ENCODE results near the gene PRSS50. TPM values are rescaled to one million over a fixed set of nuclear protein-coding genes. Genes with fewer than 3 reads are reported as not detected.

Gene PRSS50
- total and polyA plus RNA-seq, 10 donors, result 0.14 to 0.34 TPM; not detected in 8

DNA sequence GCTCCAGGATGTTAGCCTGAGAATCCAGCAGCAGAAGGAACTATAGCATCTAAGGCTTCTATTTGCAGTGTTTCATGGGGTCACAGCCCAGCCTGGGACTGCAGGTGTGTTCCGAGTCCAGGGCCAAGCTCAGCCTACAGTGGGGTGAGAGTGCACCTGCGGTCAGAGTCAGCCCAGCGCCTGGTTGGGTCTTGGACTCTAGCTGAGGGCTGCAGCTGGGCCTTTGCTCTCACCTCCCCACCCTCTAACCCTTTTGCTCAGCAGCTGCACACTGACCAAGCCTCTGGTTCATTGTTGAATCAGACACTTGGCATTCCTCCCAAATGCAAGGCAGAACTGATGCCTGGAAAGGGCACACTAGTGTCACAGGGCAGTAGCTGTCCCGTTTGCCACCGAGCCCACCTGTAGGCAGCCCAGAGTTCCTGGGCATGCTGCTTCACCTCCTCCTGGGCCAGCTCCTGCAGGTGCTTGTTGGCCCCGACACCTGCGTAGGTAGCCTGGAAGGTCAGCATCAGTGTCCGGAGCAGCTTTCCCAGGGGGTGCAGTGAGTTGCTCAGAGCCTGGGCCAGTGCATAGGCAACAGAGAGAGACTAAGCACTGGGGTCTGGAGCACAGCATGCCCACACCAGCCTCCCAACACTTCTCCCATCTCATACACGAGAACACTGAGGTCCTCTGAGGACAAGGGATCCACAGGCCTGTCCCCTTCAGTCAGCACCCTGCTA, 41.7 kb downstream of the PRSS50 start:
- peak; percentile 56 for DNase-seq
- H3K27me3 ChIP-seq (replicated peaks in 1 of 7), result no peaks in the 10 kb centered on the region
- peaks cover 0 to 55% (median 8%) of the 10 kb centered on the region in 6 donors for H3K36me3 ChIP-seq
- H3K4me3 ChIP-seq, result peak overlapping the region in 5 of 8 donors; percentile 11 to 46 (median 17)
- peaks cover 0 to 15% (median 0%) of the 10 kb centered on the region in 6 donors for H3K4me1 ChIP-seq
- no peaks in the 10 kb centered on the region for H3K9me3 ChIP-seq
- intact Hi-C loops (cut with DNase I; ENCODE audit: low total_unique reads), result no loop called here
- TF ChIP-seq POLR2AphosphoS5 (IDR thresholded peaks at IDR 0.05), result no peak
- TF ChIP-seq, protein P1, sequence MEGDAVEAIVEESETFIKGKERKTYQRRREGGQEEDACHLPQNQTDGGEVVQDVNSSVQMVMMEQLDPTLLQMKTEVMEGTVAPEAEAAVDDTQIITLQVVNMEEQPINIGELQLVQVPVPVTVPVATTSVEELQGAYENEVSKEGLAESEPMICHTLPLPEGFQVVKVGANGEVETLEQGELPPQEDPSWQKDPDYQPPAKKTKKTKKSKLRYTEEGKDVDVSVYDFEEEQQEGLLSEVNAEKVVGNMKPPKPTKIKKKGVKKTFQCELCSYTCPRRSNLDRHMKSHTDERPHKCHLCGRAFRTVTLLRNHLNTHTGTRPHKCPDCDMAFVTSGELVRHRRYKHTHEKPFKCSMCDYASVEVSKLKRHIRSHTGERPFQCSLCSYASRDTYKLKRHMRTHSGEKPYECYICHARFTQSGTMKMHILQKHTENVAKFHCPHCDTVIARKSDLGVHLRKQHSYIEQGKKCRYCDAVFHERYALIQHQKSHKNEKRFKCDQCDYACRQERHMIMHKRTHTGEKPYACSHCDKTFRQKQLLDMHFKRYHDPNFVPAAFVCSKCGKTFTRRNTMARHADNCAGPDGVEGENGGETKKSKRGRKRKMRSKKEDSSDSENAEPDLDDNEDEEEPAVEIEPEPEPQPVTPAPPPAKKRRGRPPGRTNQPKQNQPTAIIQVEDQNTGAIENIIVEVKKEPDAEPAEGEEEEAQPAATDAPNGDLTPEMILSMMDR (IDR thresholded peaks at IDR 0.05 in 8 of 11, conservative IDR thresholded peaks at IDR 0.05 in 3 of 11), result no peak
- TF ChIP-seq POLR2A (IDR thresholded peaks at IDR 0.05), result no peak
- H3K27ac ChIP-seq, result peak overlapping the region in 1 of 8 donors; percentile 69
- WGBS, 5 donors, result 74 to 87% (median 85%) methylated on average over 2 to 9 of the region's 9 CpGs

DNA sequence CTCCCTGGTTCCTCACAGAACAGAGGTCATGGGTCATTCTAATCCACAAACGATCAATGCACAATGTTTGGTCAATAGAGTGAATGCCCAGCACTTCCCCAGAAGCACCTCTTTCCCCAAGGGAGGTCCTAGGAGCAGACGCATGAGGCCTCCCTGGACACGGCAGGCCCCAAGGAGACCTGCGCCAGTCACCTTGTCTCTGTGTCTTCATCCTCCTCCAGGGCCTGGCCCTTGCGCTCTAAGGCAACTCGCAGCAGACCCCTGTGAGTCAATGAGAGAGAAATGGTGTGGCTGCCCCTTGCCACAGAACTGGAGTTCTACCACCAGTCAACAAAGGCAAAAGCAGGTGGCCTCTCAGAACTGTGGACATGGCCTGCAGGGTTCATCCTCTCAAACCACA, 42.2 kb downstream of the PRSS50 start:
- H3K36me3 ChIP-seq, result peaks cover 0 to 54% (median 8%) of the 10 kb centered on the region in 6 donors
- H3K4me1 ChIP-seq, result peaks cover 0 to 15% (median 0%) of the 10 kb centered on the region in 6 donors
- peak; percentile 34 for DNase-seq
- H3K27ac ChIP-seq, result no peak overlapping the region
- TF ChIP-seq, protein P1 (IDR thresholded peaks at IDR 0.05 in 8 of 11, conservative IDR thresholded peaks at IDR 0.05 in 3 of 11), result no peak
- no peak for TF ChIP-seq POLR2A (IDR thresholded peaks at IDR 0.05)
- TF ChIP-seq POLR2AphosphoS5 (IDR thresholded peaks at IDR 0.05), result no peak
- H3K9me3 ChIP-seq, result no peaks in the 10 kb centered on the region
- 85 to 96% (median 88%) methylated on average over 6 of the region's 6 CpGs for WGBS, 5 donors
- H3K4me3 ChIP-seq, result no peak overlapping the region
- no peaks in the 10 kb centered on the region for H3K27me3 ChIP-seq (replicated peaks in 1 of 7)
- intact Hi-C loops (cut with DNase I; ENCODE audit: low total_unique reads), result no loop called here

DNA sequence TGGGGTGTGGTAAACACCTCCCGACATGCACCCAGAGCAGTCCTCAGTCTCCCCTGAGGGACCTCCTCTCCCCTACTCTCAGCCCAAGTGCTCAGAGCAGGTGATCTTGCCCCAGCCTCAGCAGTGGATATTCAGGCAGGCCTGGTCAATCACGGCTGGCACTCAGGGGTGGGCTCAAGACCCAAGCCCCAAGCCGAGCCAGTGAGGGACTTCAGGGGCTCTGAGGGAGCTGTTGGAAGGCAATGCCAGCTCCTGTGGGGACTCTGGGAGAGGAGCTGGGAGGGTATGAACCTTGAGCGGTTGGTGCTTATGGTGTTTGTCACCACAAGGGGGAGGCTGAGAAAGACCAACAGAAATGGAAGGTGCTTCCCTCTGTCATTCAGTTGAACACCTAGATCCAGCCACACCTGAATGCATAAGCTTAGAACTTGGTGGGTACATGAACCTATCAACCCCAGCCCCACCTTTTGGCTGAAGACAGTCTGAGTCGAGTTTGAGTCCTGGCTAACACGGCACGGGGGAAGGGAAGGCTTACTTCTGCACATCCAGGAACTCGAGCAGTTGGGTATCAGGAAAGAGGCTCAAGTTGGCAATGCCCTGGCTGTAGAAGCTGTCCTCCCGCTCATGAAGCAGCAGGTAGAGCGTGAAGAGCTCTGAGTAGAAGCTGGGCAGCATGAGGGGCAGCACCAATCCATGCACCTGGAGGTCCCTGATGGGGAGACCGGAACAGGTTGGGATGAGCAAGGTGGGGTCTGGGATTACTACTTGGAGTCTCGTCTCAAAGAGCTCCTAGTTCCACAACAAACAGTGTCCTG, 43.4 kb downstream of the PRSS50 start:
- peak; percentile 56 for DNase-seq
- WGBS, 5 donors, result 83 to 94% (median 92%) methylated on average over 12 of the region's 12 CpGs
- TF ChIP-seq POLR2A (IDR thresholded peaks at IDR 0.05) (no peak), POLR2AphosphoS5 (IDR thresholded peaks at IDR 0.05) (no peak)
- TF ChIP-seq, protein P1 (IDR thresholded peaks at IDR 0.05 in 8 of 11, conservative IDR thresholded peaks at IDR 0.05 in 3 of 11), result no peak
- H3K9me3 ChIP-seq, result no peaks in the 10 kb centered on the region
- intact Hi-C loops (cut with DNase I; ENCODE audit: low total_unique reads), result no loop called here
- no peak overlapping the region for H3K4me3 ChIP-seq
- H3K36me3 ChIP-seq, result peaks cover 0 to 49% (median 8%) of the 10 kb centered on the region in 6 donors
- H3K27me3 ChIP-seq (replicated peaks in 1 of 7), result no peaks in the 10 kb centered on the region
- H3K27ac ChIP-seq, result no peak overlapping the region
- peaks cover 0 to 18% (median 0%) of the 10 kb centered on the region in 6 donors for H3K4me1 ChIP-seq
